D721Med (cell line): ENCODE measurements around the gene SLC49A3.

ENCODE experiments used
- DNase-seq: peaks from one replicate; pipeline ENCODE4 v3.0.0; 2011; ENCODE audit warnings: low spot score; ENCODE audit not compliant: insufficient read length
- FAIRE-seq: peaks from 2 replicates; lab custom pipeline; 2011; peaks lifted over from hg19 to GRCh38; lab: Jason Lieb, UNC
- TF ChIP-seq, protein P1 (sequence below): IDR thresholded peaks from 2 replicates; pipeline ENCODE4 v1.5.1; 2012; ENCODE audit warnings: mild to moderate bottlenecking, control low read depth; ENCODE audit not compliant: insufficient read depth; ENCODE audit errors: missing control alignments

The SLC49A3 gene

DNA sequence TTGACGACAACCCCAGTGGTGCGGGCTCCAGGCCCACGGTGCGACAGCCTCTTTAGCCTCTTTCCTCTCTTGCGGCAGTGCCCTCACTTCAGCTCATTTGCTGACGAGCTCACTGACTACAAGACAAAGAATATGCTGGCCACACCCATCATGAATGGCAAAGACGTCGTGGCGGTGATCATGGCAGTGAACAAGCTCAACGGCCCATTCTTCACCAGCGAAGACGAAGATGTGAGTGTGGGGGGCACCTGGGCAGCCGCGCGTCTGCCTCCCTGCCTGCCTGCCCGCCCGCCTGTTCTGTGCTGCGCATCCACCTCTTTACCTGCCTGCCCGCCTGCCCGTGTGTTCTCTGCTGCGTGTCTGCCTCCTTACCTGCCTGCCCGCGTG, 54.4 kb downstream of the SLC49A3 start:
- TF ChIP-seq, protein P1, sequence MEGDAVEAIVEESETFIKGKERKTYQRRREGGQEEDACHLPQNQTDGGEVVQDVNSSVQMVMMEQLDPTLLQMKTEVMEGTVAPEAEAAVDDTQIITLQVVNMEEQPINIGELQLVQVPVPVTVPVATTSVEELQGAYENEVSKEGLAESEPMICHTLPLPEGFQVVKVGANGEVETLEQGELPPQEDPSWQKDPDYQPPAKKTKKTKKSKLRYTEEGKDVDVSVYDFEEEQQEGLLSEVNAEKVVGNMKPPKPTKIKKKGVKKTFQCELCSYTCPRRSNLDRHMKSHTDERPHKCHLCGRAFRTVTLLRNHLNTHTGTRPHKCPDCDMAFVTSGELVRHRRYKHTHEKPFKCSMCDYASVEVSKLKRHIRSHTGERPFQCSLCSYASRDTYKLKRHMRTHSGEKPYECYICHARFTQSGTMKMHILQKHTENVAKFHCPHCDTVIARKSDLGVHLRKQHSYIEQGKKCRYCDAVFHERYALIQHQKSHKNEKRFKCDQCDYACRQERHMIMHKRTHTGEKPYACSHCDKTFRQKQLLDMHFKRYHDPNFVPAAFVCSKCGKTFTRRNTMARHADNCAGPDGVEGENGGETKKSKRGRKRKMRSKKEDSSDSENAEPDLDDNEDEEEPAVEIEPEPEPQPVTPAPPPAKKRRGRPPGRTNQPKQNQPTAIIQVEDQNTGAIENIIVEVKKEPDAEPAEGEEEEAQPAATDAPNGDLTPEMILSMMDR = no peak
- FAIRE-seq (no peak), DNase-seq (no peak)

DNA sequence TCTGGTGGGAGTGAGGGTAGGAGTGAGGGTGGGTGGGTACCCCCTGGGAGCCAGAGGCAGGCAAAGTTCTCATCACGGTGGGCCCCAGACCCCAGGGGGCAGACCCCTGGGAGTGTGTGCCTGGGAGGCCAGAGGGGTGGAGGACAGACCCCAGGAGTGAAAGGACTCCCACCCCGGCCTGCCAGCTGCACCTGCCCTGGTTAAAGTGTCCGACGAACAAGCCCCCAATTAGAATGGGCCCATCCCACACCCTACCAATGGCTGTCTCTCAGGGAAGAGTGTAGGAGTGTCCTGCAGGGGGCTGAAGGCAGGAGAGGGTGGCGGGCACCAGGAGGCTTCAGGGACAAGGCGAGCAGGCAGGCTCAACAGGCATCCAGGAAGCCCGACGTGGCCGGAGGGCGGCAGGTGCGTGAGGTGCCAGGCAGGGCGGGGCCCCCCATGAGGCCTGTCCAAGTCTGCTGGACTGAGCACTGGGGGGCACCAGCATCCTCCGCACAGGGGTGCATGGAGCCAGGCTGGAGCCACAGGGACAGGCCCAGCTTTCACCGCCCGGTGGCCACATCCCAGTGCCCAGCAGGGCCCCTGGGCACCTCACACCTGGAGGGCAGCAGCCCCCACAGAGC, 54.9 kb downstream of the SLC49A3 start:
- FAIRE-seq (no peak), DNase-seq (no peak)
- TF ChIP-seq, protein P1 = no peak

DNA sequence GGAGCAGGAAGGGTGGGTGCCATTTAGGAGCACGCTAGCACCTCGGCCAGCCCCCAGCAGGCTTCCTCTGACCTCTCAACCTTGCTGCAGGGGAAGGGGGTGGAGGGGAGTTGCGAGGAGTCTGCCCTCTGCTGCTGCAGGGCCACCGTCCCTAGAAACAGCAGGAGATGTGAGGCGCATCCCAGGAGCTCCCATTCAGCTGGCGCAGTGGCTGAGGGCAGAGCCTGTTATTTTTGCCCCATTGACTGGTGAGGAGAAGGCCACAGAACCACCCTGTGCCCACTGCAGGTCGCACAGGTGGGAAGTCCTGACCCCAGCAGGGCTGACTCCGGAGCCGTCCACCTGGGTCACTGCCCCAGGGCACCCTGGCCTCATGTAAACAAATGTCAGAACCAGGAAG, 55.5 kb downstream of the SLC49A3 start:
- no peak for FAIRE-seq

DNA sequence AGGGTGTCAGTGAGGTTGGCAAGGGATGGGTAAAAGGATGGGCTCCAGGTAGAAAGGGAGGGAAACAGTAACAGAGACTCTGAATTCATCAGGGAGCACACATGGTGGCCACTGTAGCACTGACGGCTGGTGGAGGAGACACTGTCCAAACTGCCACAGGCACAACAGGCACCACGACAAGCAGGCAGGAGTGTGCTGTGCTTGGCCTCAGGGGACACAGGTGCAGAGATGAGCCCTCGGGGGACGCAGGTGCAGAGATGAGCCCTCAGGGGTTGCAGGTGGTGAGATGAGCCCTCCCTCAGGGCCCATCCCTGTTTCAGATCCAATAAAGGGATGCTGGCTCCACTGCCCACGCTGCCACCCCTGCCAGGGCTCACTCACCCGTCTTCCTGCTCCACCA, 56.0 kb downstream of the SLC49A3 start:
- DNase-seq (no peak), FAIRE-seq (no peak)
- TF ChIP-seq, protein P1 = no peak

More for the DNA sequence above, 55.5 kb downstream of the SLC49A3 start:
- DNase-seq = no peak
- TF ChIP-seq, protein P1 = no peak

DNA sequence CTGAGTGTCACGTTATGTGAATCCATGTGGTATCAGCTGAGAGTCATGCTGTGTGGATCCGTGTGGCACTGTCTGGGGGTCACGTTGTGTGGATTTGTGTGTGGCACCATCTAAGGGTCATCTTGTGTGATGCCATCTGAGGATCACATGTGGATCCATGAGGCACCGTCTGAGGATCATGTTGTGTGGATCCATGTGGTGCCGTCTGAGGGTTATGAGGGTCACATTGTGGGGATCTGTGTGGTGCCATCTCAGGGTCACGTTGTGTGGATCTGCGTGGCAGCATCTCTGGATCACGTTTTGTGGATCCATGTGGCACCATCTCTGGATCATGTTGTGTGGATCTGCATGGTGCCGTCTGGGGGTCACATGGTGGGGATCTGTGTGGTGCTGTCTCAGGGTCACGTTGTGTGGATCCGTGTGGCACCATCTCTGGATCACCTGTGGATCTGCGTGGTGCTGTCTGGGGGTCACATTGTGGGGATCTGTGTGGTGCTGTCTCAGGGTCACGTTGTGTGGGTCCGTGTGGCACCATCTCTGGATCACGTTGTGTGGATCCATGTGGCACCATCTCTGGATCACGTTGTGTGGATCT, 56.7 kb downstream of the SLC49A3 start:
- no peak for FAIRE-seq
- no peak for DNase-seq
- TF ChIP-seq, protein P1 = no peak
